K562 (cell line): ENCODE measurements around the gene ING1.

Source experiments
- CHD2 ChIP-seq: IDR thresholded peaks from 2 replicates; pipeline ENCODE4 v1.6.1; 2011; ENCODE audit warnings: low read depth, low read length
- CTCF ChIP-seq, 3 experiments: IDR thresholded peaks in 2 of 3; conservative IDR thresholded peaks in 1 of 3; 2 replicates each; pipeline ENCODE4 v1.5.1; 2011 to 2012; ENCODE audit warnings: low read length in 3 of 3, mild to moderate bottlenecking in 3 of 3, control low read depth in 2 of 3, improper control_type of control experiment in 1 of 3, inconsistent platforms in 1 of 3, low read depth in 1 of 3, mixed read lengths in 1 of 3, moderate library complexity in 1 of 3; ENCODE audit not compliant: insufficient read depth in 2 of 3
- E2F5 ChIP-seq: sonication (generic); formaldehyde crosslinking; IDR thresholded peaks from 2 replicates; pipeline ENCODE4 v1.8.0; 2022; ENCODE audit warnings: mild to moderate bottlenecking, missing genetic modification reagents
- FOXA3 ChIP-seq, 2 experiments: fragments of 450-650 bp in 1 of 2; sonication (generic) in 1 of 2; formaldehyde crosslinking; IDR thresholded peaks in 1 of 2; conservative IDR thresholded peaks in 1 of 2; 2 replicates each; pipeline versions ENCODE4 v1.4.0 to v1.8.0; 2020 to 2022; ENCODE audit warnings: mild to moderate bottlenecking in 2 of 2, missing genetic modification reagents in 1 of 2
- GATAD2B ChIP-seq: fragments of 450-650 bp; IDR thresholded peaks from 2 replicates; pipeline ENCODE4 v1.6.1; 2017; ENCODE audit warnings: mild to moderate bottlenecking, borderline replicate concordance
- PCBP2 ChIP-seq: fragments of 200-400 bp; formaldehyde crosslinking; IDR thresholded peaks from 2 replicates; pipeline ENCODE4 v1.6.1; 2018; ENCODE audit warnings: low read length, low read depth, mild to moderate bottlenecking, moderate library complexity; ENCODE audit not compliant: poor library complexity, severe bottlenecking
- POLR2A ChIP-seq: fragments of 450-650 bp; conservative IDR thresholded peaks from 2 replicates; pipeline ENCODE4 v1.6.1; 2016
- POLR2AphosphoS2 ChIP-seq: IDR thresholded peaks from 2 replicates; pipeline ENCODE4 v1.6.1; 2012; ENCODE audit warnings: low read length, improper control_type of control experiment
- ZBTB7A ChIP-seq: IDR thresholded peaks from 2 replicates; pipeline ENCODE4 v1.6.1; 2011; ENCODE audit warnings: low read depth, mild to moderate bottlenecking, low read length, moderate library complexity, borderline replicate concordance; ENCODE audit not compliant: control insufficient read depth
- ZNF668 ChIP-seq: fragments of 250-450 bp; sonication (Bioruptor Pico); IDR thresholded peaks from 2 replicates; pipeline ENCODE4 v1.8.0; 2022; ENCODE audit warnings: mild to moderate bottlenecking, inconsistent platforms

- TF ChIP-seq E2F5 (CRISPR knock-in tag): no peak
- TF ChIP-seq ZNF668 (CRISPR knock-in tag): no peak
- TF ChIP-seq PCBP2: no peak
- TF ChIP-seq CTCF (IDR thresholded peaks at IDR 0.05 in 2 of 3, conservative IDR thresholded peaks at IDR 0.05 in 1 of 3; ENCODE audit: insufficient read depth in 2 of 3, low read depth in 1 of 3, low read length in 3 of 3): no peak
- no peak for TF ChIP-seq CHD2
- TF ChIP-seq POLR2A: no peak
- TF ChIP-seq FOXA3 (CRISPR knock-in tag; conservative IDR thresholded peaks at IDR 0.05 in 1 of 2, IDR thresholded peaks at IDR 0.05 in 1 of 2): no peak
- no peak for TF ChIP-seq ZBTB7A
- no peak for TF ChIP-seq POLR2AphosphoS2
- no peak for TF ChIP-seq GATAD2B
These were observed 35.6 kb upstream of the ING1 start for GRCh38 chr13:110677731-110678545.
